Measurements from ENCODE around the gene TTC32. TPM values are rescaled to one million over a fixed set of nuclear protein-coding genes. Genes with fewer than 3 reads are reported as not detected.
A peak's percentile ranks its signal among the peaks of the same experiment; 100 is the strongest.
"Not testable (repeated sequence)": the region's sequence is repeated elsewhere in the genome, so short reads cannot be mapped to it uniquely, and the experiment has no call there.

The TTC32 gene
- total and polyA plus RNA-seq, 5 donors from 2014 or later, result 24.7 to 40.6 (median 29.9) TPM

DNA sequence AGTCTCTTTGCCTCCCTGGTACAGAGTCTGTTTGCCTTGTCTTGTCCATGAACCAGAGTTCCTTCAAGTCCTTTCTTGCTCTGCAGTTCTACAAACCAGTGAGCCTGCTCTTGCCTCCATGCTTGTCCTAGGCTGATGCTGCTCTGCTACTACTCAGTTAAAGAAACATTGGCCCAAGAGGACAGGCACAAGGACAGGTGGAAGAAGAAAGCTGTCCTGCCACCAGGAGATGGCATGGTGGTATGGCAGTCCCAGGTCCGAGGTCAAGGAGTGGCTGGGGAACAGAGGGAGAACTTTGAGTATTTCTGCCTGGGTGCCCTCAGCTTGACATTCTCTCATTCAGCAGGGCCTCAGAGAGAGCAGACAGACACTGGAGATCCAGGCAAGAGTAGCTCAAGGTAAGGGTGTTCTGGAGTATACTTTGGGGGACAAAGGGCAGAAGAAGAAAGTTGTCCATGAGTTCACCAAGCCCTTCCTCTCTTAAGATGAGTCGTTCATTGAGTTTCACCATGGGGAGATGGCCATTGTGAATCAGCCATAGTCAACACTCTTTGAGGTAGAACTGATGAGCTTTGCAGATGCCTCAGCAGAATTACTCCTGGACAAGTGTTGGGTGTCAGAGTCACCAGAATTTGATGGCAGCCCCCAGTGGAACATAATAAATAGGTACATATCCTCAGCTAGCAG, 20.4 kb downstream of the TTC32 start:
- DNase-seq (no peak), ATAC-seq (ENCODE audit: low read depth in 2 of 2) (no peak)
- H3K4me1 Mint-ChIP-seq, result peaks cover 0 to 7% (median 0%) of the 10 kb centered on the region in 4 donors
- H3K36me3 ChIP-seq (ENCODE audit: control insufficient read depth, insufficient read depth, low read length), result peaks cover 8% of the 10 kb centered on the region
- H3K27me3 Mint-ChIP-seq, result no peaks in the 10 kb centered on the region
- no peak overlapping the region for H3K4me3 Mint-ChIP-seq
- no peak overlapping the region for H3K27ac ChIP-seq (ENCODE audit: insufficient read depth, low read length, poor library complexity, severe bottlenecking)
- H3K36me3 Mint-ChIP-seq, result peaks cover 32% of the 10 kb centered on the region
- no peaks in the 10 kb centered on the region for H3K4me1 ChIP-seq (ENCODE audit: control insufficient read depth, insufficient read depth, low read length, poor library complexity, severe bottlenecking)
- H3K9me3 Mint-ChIP-seq, result peaks cover 0 to 2% (median 0%) of the 10 kb centered on the region in 7 donors
- no peak overlapping the region for H3K4me3 ChIP-seq (ENCODE audit: low read depth, low read length)
- no peaks in the 10 kb centered on the region for H3K27me3 ChIP-seq (ENCODE audit: control insufficient read depth, insufficient read depth, low read length)
- no peaks in the 10 kb centered on the region for H3K9me3 ChIP-seq (ENCODE audit: control insufficient read depth in 2 of 2, low read length in 2 of 2)
- no peak overlapping the region for H3K27ac Mint-ChIP-seq

DNA sequence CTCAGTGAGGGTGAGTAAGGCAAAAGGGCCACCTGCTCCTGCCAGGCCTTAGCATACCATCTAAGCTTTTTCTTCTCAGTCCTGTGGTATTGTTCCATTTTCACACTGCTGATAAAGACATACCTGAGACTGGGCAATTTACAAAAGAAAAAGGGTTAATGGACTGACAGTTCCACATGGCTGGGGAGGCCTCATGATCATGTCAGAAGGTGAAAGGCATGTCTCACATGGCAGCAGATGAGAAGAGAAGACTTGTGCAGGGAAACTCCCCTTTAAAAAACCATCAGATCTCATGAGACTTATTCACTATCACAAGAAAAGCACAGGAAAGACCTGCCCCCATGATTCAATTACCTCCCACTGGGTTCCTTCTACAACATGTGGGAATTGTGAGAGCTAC, 21.6 kb downstream of the TTC32 start:
- not testable (repeated sequence) for H3K4me3 ChIP-seq (ENCODE audit: low read depth, low read length); ATAC-seq (ENCODE audit: low read depth in 2 of 2); H3K27me3 ChIP-seq (ENCODE audit: control insufficient read depth, insufficient read depth, low read length); H3K27ac Mint-ChIP-seq; H3K4me1 Mint-ChIP-seq; H3K27me3 Mint-ChIP-seq; H3K4me1 ChIP-seq (ENCODE audit: control insufficient read depth, insufficient read depth, low read length, poor library complexity, severe bottlenecking); DNase-seq; H3K9me3 ChIP-seq (ENCODE audit: control insufficient read depth in 2 of 2, low read length in 2 of 2); H3K9me3 Mint-ChIP-seq; H3K27ac ChIP-seq (ENCODE audit: insufficient read depth, low read length, poor library complexity, severe bottlenecking); H3K4me3 Mint-ChIP-seq
- H3K36me3 Mint-ChIP-seq, result peaks cover 37% of the 10 kb centered on the region
- H3K36me3 ChIP-seq (ENCODE audit: control insufficient read depth, insufficient read depth, low read length), result peaks cover 16% of the 10 kb centered on the region

DNA sequence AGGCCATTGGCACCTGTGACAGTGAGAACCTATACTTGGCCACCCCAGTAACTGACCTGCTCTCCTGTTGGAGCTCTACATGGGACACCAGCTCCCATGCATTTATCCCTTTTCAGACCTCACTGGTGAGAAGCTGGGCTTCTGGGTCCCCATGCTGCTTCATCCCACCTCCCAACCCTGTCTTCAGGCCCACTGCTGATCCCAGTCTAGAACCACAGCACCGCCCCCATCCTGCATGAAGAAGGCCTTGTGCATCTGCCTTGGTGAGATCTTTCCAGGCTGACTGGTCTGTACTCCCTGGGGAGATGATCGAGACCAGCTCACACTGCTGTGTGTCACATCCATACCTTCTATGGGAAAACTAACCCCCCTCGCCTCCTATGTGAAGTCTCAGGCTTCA, 22.7 kb downstream of the TTC32 start:
- H3K27ac ChIP-seq (ENCODE audit: insufficient read depth, low read length, poor library complexity, severe bottlenecking), result no peak overlapping the region
- no peak overlapping the region for H3K4me3 ChIP-seq (ENCODE audit: low read depth, low read length)
- H3K27ac Mint-ChIP-seq, result peak overlapping the region in 1 of 3 donors; percentile 81
- peaks cover 0 to 7% (median 0%) of the 10 kb centered on the region in 4 donors for H3K4me1 Mint-ChIP-seq
- DNase-seq (no peak), ATAC-seq (ENCODE audit: low read depth in 2 of 2) (no peak)
- H3K9me3 ChIP-seq (ENCODE audit: control insufficient read depth in 2 of 2, low read length in 2 of 2), result no peaks in the 10 kb centered on the region
- no peak overlapping the region for H3K4me3 Mint-ChIP-seq
- peaks cover 44% of the 10 kb centered on the region for H3K36me3 Mint-ChIP-seq
- peaks cover 0 to 2% (median 0%) of the 10 kb centered on the region in 7 donors for H3K9me3 Mint-ChIP-seq
- no peaks in the 10 kb centered on the region for H3K4me1 ChIP-seq (ENCODE audit: control insufficient read depth, insufficient read depth, low read length, poor library complexity, severe bottlenecking)
- H3K27me3 ChIP-seq (ENCODE audit: control insufficient read depth, insufficient read depth, low read length), result no peaks in the 10 kb centered on the region
- H3K27me3 Mint-ChIP-seq, result no peaks in the 10 kb centered on the region
- peaks cover 25% of the 10 kb centered on the region for H3K36me3 ChIP-seq (ENCODE audit: control insufficient read depth, insufficient read depth, low read length)

DNA sequence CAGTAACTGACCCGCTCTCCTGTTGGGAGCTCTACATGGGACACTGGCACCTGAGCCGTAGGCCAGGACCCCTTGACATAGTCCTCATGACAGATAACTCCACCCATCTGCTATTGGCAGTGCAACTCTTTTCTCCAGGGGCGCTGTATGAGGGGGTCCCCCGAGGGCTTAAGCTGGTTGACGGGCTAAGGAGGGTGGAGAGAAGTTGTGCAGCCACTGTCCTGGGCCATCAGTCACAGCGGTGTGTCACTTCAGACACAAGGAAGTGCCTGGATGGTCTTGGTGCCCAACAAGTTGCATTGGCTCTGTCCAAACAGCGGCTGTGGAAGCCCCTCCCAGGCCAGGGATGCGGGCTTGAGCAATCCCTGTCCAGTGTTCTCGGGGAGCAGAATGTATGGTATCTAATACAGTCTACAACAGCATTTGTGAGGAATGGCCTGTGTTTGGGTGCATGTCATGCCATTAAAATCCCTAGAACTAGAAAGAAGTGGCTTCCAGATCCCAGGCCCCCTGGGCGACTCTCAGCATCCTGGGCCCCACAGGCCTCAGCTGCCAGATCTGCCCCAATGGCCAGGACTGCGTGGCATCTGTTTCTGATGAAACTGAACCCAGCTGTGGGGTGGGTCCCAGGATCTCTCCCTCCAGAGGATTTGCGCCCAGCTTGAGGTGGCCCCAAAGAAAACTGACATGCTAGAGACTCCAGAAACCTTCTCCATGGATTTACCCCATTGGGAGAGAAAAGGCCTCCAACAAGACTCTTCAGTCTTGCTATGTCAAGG, 23.3 kb downstream of the TTC32 start:
- Mint-ChIP-seq H3K9me3 (peaks cover 0 to 2% (median 0%) of the 10 kb centered on the region in 7 donors), H3K27ac (no peak overlapping the region), H3K36me3 (peaks cover 43% of the 10 kb centered on the region), H3K4me3 (no peak overlapping the region), H3K27me3 (no peaks in the 10 kb centered on the region), H3K4me1 (peaks cover 0 to 7% (median 0%) of the 10 kb centered on the region in 4 donors)
- no peaks in the 10 kb centered on the region for H3K9me3 ChIP-seq (ENCODE audit: control insufficient read depth in 2 of 2, low read length in 2 of 2)
- DNase-seq, result no peak
- H3K27ac ChIP-seq (ENCODE audit: insufficient read depth, low read length, poor library complexity, severe bottlenecking), result no peak overlapping the region
- H3K4me1 ChIP-seq (ENCODE audit: control insufficient read depth, insufficient read depth, low read length, poor library complexity, severe bottlenecking), result no peaks in the 10 kb centered on the region
- no peak for ATAC-seq (ENCODE audit: low read depth in 2 of 2)
- H3K36me3 ChIP-seq (ENCODE audit: control insufficient read depth, insufficient read depth, low read length), result peaks cover 26% of the 10 kb centered on the region
- no peak overlapping the region for H3K4me3 ChIP-seq (ENCODE audit: low read depth, low read length)
- H3K27me3 ChIP-seq (ENCODE audit: control insufficient read depth, insufficient read depth, low read length), result no peaks in the 10 kb centered on the region

DNA sequence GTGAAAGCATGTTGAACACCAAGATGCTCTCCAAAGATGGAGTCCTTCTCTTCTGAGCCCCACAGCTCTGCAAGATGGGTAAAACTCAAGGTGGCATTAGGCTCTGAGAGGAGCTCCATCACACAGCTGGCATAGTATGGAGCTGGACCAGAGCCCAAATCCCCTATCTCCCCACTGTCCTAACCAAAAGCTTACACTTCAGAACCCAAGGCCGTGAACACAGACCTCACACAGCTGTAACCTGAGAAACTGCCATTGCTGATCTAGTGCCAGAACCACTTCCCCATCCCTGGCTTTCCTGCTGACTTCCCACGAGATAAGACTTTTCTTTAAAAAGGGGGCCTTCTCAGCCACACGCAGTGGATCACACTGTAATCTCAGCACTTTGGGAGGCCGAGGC, 25.0 kb downstream of the TTC32 start:
- H3K27ac Mint-ChIP-seq, result no peak overlapping the region
- DNase-seq (no peak), ATAC-seq (ENCODE audit: low read depth in 2 of 2) (no peak)
- no peak overlapping the region for H3K4me3 ChIP-seq (ENCODE audit: low read depth, low read length)
- no peaks in the 10 kb centered on the region for H3K27me3 ChIP-seq (ENCODE audit: control insufficient read depth, insufficient read depth, low read length)
- H3K4me1 Mint-ChIP-seq, result peaks cover 5 to 12% (median 8%) of the 10 kb centered on the region in 4 donors
- H3K4me1 ChIP-seq (ENCODE audit: control insufficient read depth, insufficient read depth, low read length, poor library complexity, severe bottlenecking), result no peaks in the 10 kb centered on the region
- no peaks in the 10 kb centered on the region for H3K9me3 ChIP-seq (ENCODE audit: control insufficient read depth in 2 of 2, low read length in 2 of 2)
- H3K36me3 Mint-ChIP-seq, result peaks cover 47% of the 10 kb centered on the region
- no peak overlapping the region for H3K27ac ChIP-seq (ENCODE audit: insufficient read depth, low read length, poor library complexity, severe bottlenecking)
- H3K9me3 Mint-ChIP-seq, result peaks cover 0 to 2% (median 0%) of the 10 kb centered on the region in 7 donors
- peaks cover 33% of the 10 kb centered on the region for H3K36me3 ChIP-seq (ENCODE audit: control insufficient read depth, insufficient read depth, low read length)
- no peaks in the 10 kb centered on the region for H3K27me3 Mint-ChIP-seq
- H3K4me3 Mint-ChIP-seq, result no peak overlapping the region

DNA sequence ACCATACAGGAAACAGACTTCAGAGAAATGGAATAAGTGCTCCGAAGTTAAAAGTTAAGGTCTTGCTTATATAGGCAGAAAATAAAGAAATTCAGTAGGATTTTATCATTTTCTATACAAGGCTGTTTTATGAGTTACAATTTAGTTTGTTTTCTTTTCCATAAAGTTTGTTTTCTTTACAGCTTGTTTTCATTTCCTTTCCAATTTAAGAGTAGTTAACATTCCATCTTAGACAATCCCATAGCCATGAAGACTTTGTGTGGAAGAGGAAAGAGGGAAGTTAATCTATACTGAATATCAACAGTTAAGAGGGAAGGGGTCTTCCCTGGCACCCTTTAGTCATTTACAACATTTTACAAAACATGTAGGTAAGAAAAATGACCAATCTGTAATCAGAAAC, 26.5 kb downstream of the TTC32 start:
- no peak overlapping the region for H3K4me3 Mint-ChIP-seq
- Histone ChIP-seq H3K4me3 (ENCODE audit: low read depth, low read length) (no peak overlapping the region), H3K4me1 (ENCODE audit: control insufficient read depth, insufficient read depth, low read length, poor library complexity, severe bottlenecking) (peaks cover 4% of the 10 kb centered on the region), H3K36me3 (ENCODE audit: control insufficient read depth, insufficient read depth, low read length) (peaks cover 33% of the 10 kb centered on the region), H3K27me3 (ENCODE audit: control insufficient read depth, insufficient read depth, low read length) (no peaks in the 10 kb centered on the region), H3K27ac (ENCODE audit: insufficient read depth, low read length, poor library complexity, severe bottlenecking) (no peak overlapping the region), H3K9me3 (ENCODE audit: control insufficient read depth in 2 of 2, low read length in 2 of 2) (no peaks in the 10 kb centered on the region)
- peaks cover 47% of the 10 kb centered on the region for H3K36me3 Mint-ChIP-seq
- H3K9me3 Mint-ChIP-seq, result no peaks in the 10 kb centered on the region
- DNase-seq (no peak), ATAC-seq (ENCODE audit: low read depth in 2 of 2) (no peak)
- no peaks in the 10 kb centered on the region for H3K27me3 Mint-ChIP-seq
- H3K27ac Mint-ChIP-seq, result no peak overlapping the region
- peaks cover 13 to 21% (median 14%) of the 10 kb centered on the region in 4 donors for H3K4me1 Mint-ChIP-seq

DNA sequence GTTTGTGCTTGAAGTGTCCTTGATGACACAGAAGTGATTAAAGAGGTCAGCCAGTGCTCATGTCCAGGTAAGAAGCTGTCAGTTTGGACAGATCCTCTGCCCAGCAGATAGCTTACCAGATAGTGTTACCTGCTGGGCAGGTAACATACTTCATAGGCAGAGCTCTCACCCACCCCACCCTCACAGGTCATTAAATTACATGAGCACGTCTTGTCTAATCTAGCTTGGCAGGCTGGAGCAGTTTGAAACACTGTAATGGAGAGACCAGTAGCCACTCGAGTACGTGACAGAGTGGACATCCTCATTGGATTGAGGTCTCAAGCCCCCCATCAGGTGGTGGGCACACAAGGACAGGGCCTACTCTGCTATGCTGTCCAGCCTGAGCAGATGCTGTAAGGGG, 27.1 kb downstream of the TTC32 start:
- Mint-ChIP-seq H3K4me1 (peaks cover 18 to 26% (median 19%) of the 10 kb centered on the region in 4 donors), H3K27me3 (no peaks in the 10 kb centered on the region), H3K4me3 (no peak overlapping the region), H3K36me3 (peaks cover 49% of the 10 kb centered on the region), H3K27ac (no peak overlapping the region), H3K9me3 (no peaks in the 10 kb centered on the region)
- ATAC-seq (ENCODE audit: low read depth in 2 of 2), result no peak
- Histone ChIP-seq H3K4me1 (ENCODE audit: control insufficient read depth, insufficient read depth, low read length, poor library complexity, severe bottlenecking) (peaks cover 9% of the 10 kb centered on the region), H3K36me3 (ENCODE audit: control insufficient read depth, insufficient read depth, low read length) (peaks cover 30% of the 10 kb centered on the region), H3K4me3 (ENCODE audit: low read depth, low read length) (no peak overlapping the region), H3K27me3 (ENCODE audit: control insufficient read depth, insufficient read depth, low read length) (no peaks in the 10 kb centered on the region), H3K27ac (ENCODE audit: insufficient read depth, low read length, poor library complexity, severe bottlenecking) (no peak overlapping the region), H3K9me3 (ENCODE audit: control insufficient read depth in 2 of 2, low read length in 2 of 2) (no peaks in the 10 kb centered on the region)
- DNase-seq, result no peak
